Measurements from ENCODE around the gene EYA3.

Gene EYA3

DNA sequence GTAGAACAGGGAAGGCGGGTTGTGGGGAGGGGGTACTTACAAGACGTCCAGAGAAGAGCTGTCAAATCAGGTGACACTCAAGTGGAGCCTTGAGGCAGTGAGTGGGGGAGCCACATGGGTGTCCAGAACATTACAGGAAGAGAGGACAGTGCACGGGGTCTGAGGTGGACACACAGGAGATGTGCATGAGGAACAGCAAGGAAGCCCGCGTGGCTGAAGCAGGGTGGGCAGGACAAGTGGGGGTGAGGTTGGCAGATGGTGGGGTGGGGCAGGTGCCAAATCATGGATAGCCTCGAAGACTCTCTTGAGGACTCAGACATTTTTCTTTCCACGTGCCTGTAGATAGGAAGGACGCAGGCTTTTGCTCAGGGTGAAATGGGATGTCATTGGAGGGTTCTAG is 152.7 kb downstream of the EYA3 start:
- DNase-seq: no peak

DNA sequence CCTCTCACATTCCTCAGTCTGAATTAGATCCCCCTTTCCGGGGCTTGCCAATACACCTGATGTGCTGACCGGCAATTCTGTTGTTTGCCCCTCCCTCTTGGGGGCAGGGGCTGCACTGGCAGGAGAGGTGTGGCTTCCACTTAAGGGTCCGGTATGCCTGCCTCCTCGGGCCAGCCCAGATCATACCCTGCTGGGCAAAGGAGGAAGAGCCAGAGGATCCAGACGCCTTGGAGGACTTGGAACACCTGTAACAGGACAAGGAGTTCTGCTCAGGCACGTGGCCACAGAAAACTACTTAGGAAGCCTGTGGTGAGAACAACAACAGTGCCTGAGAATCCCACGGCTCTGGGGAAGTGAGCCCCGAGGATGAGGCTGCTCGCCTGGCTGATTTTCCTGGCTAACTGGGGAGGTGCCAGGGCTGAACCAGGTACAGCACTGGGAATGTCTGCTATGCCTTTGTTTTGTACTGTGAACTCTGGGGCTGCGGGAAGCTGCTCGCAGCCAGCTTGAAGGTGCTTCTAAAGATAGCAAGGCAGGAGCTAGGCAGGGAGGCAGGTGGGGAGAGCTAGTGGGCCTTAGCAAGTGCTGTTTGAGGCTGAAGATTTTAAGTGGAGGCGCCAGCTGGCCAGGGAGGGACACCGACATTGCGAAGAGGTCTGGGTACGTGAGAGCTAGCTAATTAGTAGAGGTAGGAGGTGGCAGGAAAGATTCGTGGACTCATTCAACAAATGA is 153.4 kb downstream of the EYA3 start, which contains the start of gene SMPDL3B:
TSS of gene SMPDL3B (plus strand) at position 183 of the 732 bp plus-strand sequence. CDS start at position 367, 184 bp downstream.
- peak in 1 of 2 experiments; percentile 64 for DNase-seq

DNA sequence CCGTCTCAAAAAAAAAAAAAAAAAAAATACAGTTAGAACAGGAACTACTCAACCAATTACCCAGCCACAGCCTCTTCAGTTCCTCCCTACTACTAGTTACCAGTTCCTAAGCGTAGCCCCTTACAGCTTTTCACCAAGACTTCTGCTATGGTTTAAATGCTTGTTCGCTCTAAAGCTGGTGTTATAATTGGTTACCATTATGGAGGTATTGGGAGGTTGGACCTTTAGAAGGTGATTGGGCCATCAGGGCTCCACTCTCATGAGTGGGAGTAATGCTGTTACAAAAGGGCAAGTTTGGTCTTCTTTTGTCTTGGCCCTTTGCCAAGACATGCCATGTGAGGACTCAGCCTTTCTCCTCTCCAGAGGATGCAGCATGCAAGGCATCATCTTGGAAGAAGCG is 156.7 kb downstream of the EYA3 start:
- no peak for DNase-seq

- DNase-seq: no peak
Observed at GRCh38 chr1:27931184-27931583, 157.2 kb downstream of the EYA3 start.

- DNase-seq: no peak
Observed at GRCh38 chr1:27928216-27928954, 160.0 kb downstream of the EYA3 start.

GRCh38 chr1:27922272-27922671 is 166.1 kb downstream of the EYA3 start:
- no peak for DNase-seq

Measured in NCI-H2081 (cell line).